HepG2 (cell line): ENCODE results near the gene CABP4. TPM values are rescaled to one million over a fixed set of nuclear protein-coding genes. Genes with fewer than 3 reads are reported as not detected.

Experiments
- ATF1 ChIP-seq: IDR thresholded peaks from 2 replicates; pipeline ENCODE4 v1.6.1; 2016; ENCODE audit warnings: mild to moderate bottlenecking, control low read depth
- BATF2 ChIP-seq: sonication (generic); formaldehyde crosslinking; IDR thresholded peaks from 2 replicates; pipeline ENCODE4 v1.8.0; 2022; ENCODE audit warnings: mild to moderate bottlenecking, missing genetic modification reagents, moderate library complexity
- DMAP1 ChIP-seq: IDR thresholded peaks from 2 replicates; pipeline ENCODE4 v1.6.1; 2016
- HOXA3 ChIP-seq: sonication (generic); formaldehyde crosslinking; IDR thresholded peaks from 2 replicates; pipeline ENCODE4 v1.5.0; 2020; ENCODE audit warnings: missing genetic modification reagents
- IRF2 ChIP-seq: IDR thresholded peaks from 2 replicates; pipeline ENCODE4 v1.6.1; 2018; ENCODE audit warnings: missing genetic modification reagents, missing compliant biosample characterization
- RNF2 ChIP-seq: fragments of 450-650 bp; conservative IDR thresholded peaks from 2 replicates; pipeline ENCODE4 v1.6.1; 2016; ENCODE audit warnings: low read depth
- SMC3 ChIP-seq: IDR thresholded peaks from 2 replicates; pipeline ENCODE4 v1.6.1; 2011; ENCODE audit warnings: low read length, improper control_type of control experiment
- SRSF1 ChIP-seq: fragments of 200-400 bp; formaldehyde crosslinking; optimal IDR thresholded peaks from 2 replicates; pipeline ENCODE3; 2017; ENCODE audit warnings: mild to moderate bottlenecking, low read depth, low read length, moderate library complexity
- TGIF2 ChIP-seq: IDR thresholded peaks from 2 replicates; pipeline ENCODE4 v1.6.1; 2016; ENCODE audit warnings: control low read depth, missing compliant biosample characterization
- ZNF333 ChIP-seq: sonication (generic); formaldehyde crosslinking; IDR thresholded peaks from 2 replicates; pipeline ENCODE4 v1.4.0; 2020; ENCODE audit warnings: mild to moderate bottlenecking, missing genetic modification reagents, borderline replicate concordance
- ZNF546 ChIP-seq: sonication (generic); formaldehyde crosslinking; conservative IDR thresholded peaks from 2 replicates; pipeline ENCODE4 v1.8.1; 2023; ENCODE audit warnings: mild to moderate bottlenecking, missing genetic modification reagents
- ZNF552 ChIP-seq: sonication (generic); formaldehyde crosslinking; IDR thresholded peaks from 2 replicates; pipeline ENCODE4 v1.9.0; 2022; ENCODE audit warnings: missing genetic modification reagents, mild to moderate bottlenecking, borderline replicate concordance
- ZNF766 ChIP-seq: sonication (generic); formaldehyde crosslinking; IDR thresholded peaks from 2 replicates; pipeline ENCODE4 v1.5.0; 2020; ENCODE audit warnings: missing genetic modification reagents, borderline replicate concordance
- ZNF782 ChIP-seq: sonication (generic); formaldehyde crosslinking; IDR thresholded peaks from 2 replicates; pipeline ENCODE4 v1.4.0; 2020; ENCODE audit warnings: missing genetic modification reagents, mild to moderate bottlenecking, borderline replicate concordance
- ZSCAN21 ChIP-seq: sonication (generic); formaldehyde crosslinking; IDR thresholded peaks from 2 replicates; pipeline ENCODE4 v1.8.0; 2022; ENCODE audit warnings: mild to moderate bottlenecking, missing genetic modification reagents, moderate library complexity, borderline replicate concordance
- ZSCAN31 ChIP-seq: sonication (generic); formaldehyde crosslinking; IDR thresholded peaks from 2 replicates; pipeline ENCODE4 v1.5.0; 2020; ENCODE audit warnings: low read depth, mild to moderate bottlenecking, missing genetic modification reagents
- polyA plus RNA-seq, 8 experiments: library from polyadenylated mRNA; depleted of rRNA in 3 of 8; stranded (reverse) in 7 of 8; unstranded in 1 of 8; fragments of >200 nt; fragmentation: Illumina TruSeq in 4 of 8; extraction: Trizol in 4 of 8; gene quantifications; 2 replicates each; pipeline versions ENCODE4 v1.2.1 to v1.2.3, GENCODE V29; 2011 to 2016; ENCODE audit warnings: low read depth in 4 of 8, missing spikeins in 1 of 8, mixed read lengths in 1 of 8; ENCODE audit not compliant: insufficient read depth in 1 of 8
- total RNA-seq, 5 experiments: library from RNA; depleted of rRNA; stranded (reverse); fragments of >200 nt; fragmentation: Illumina TruSeq; extraction: Trizol; gene quantifications; 2 replicates each; pipeline ENCODE4 v1.2.3, GENCODE V29; 2016; ENCODE audit warnings: low read depth in 1 of 5
- TF ChIP-seq, protein P1 (sequence below): sonication (generic); formaldehyde crosslinking; IDR thresholded peaks from 2 replicates; pipeline ENCODE4 v1.8.1; 2023; ENCODE audit warnings: mild to moderate bottlenecking, inconsistent platforms, moderate library complexity, missing genetic modification reagents, borderline replicate concordance
- TF ChIP-seq, protein P2 (sequence below): sonication (generic); formaldehyde crosslinking; IDR thresholded peaks from 2 replicates; pipeline ENCODE4 v1.8.1; 2023; ENCODE audit warnings: mild to moderate bottlenecking, moderate library complexity, missing genetic modification reagents
- TF ChIP-seq, protein P3 (sequence below): sonication (generic); formaldehyde crosslinking; IDR thresholded peaks from 2 replicates; pipeline ENCODE4 v1.4.0; 2020; ENCODE audit warnings: missing genetic modification reagents, borderline replicate concordance
- TF ChIP-seq, protein P4 (sequence below): sonication (generic); formaldehyde crosslinking; IDR thresholded peaks from 2 replicates; pipeline ENCODE4 v1.4.0; 2020; ENCODE audit warnings: mild to moderate bottlenecking, missing genetic modification reagents
- TF ChIP-seq, protein P5 (sequence below): sonication (generic); formaldehyde crosslinking; IDR thresholded peaks from 2 replicates; pipeline ENCODE4 v1.4.0; 2020; ENCODE audit warnings: missing genetic modification reagents

The CABP4 gene
- total and polyA plus RNA-seq, 2 of the 13 experiments (the other 11 are each of a cell fraction or from before 2014, with no cell fraction given) = not detected

- no peak for TF ChIP-seq BATF2 (CRISPR knock-in tag)
- TF ChIP-seq ZNF782 (CRISPR knock-in tag) = 0 out of 2 replicates have a peak, but pooled peaks have one; percentile 13
- TF ChIP-seq SMC3 = no peak
- peak; percentile 88 for TF ChIP-seq DMAP1 (CRISPR knock-in tag)
- peak; percentile 70 for TF ChIP-seq SRSF1
- no peak for TF ChIP-seq ZNF333 (CRISPR knock-in tag)
- TF ChIP-seq TGIF2 (CRISPR knock-in tag) = 0 out of 2 replicates have a peak, but pooled peaks have one; percentile 60
- TF ChIP-seq, protein P1, sequence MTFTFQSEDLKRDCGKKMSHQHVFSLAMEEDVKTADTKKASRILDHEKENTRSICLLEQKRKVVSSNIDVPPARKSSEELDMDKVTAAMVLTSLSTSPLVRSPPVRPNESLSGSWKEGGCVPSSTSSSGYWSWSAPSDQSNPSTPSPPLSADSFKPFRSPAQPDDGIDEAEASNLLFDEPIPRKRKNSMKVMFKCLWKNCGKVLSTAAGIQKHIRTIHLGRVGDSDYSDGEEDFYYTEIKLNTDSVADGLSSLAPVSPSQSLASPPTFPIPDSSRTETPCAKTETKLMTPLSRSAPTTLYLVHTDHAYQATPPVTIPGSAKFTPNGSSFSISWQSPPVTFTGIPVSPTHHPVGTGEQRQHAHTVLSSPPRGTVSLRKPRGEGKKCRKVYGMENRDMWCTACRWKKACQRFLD = no peak
- TF ChIP-seq ZNF552 = no peak
- TF ChIP-seq ATF1 (CRISPR knock-in tag) = peak; percentile 91
- no peak for TF ChIP-seq RNF2
- peak; percentile 73; the same call in 1 of the 2 replicates for TF ChIP-seq ZNF766 (CRISPR knock-in tag)
- TF ChIP-seq, protein P2, sequence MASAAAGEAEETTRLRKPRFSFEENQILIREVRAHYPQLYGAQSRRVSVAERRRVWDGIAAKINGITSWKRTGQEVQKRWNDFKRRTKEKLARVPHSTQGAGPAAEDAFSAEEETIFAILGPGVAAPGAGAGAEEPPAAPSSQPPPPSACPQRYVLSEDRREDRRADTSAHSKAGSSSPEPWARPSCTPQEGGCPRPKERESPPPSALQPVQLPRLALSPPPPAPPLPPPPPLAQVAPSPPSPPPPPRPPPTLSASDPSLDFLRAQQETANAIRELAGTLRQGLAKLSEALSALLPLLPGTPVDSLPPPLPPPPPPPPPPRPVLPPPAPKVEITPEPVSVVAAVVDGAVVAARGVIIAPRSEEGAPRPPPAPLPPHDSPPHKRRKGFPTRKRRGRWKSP (CRISPR knock-in tag) = peak; percentile 35; the same call in 1 of the 2 replicates
- peak; percentile 96 for TF ChIP-seq HOXA3 (CRISPR knock-in tag)
- TF ChIP-seq IRF2 (CRISPR knock-in tag) = peak; percentile 22; the same call in 1 of the 2 replicates
- peak; percentile 49; the same call in 1 of the 2 replicates for TF ChIP-seq ZSCAN31
- TF ChIP-seq, protein P3, sequence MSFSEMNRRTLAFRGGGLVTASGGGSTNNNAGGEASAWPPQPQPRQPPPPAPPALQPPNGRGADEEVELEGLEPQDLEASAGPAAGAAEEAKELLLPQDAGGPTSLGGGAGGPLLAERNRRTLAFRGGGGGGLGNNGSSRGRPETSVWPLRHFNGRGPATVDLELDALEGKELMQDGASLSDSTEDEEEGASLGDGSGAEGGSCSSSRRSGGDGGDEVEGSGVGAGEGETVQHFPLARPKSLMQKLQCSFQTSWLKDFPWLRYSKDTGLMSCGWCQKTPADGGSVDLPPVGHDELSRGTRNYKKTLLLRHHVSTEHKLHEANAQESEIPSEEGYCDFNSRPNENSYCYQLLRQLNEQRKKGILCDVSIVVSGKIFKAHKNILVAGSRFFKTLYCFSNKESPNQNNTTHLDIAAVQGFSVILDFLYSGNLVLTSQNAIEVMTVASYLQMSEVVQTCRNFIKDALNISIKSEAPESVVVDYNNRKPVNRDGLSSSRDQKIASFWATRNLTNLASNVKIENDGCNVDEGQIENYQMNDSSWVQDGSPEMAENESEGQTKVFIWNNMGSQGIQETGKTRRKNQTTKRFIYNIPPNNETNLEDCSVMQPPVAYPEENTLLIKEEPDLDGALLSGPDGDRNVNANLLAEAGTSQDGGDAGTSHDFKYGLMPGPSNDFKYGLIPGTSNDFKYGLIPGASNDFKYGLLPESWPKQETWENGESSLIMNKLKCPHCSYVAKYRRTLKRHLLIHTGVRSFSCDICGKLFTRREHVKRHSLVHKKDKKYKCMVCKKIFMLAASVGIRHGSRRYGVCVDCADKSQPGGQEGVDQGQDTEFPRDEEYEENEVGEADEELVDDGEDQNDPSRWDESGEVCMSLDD = peak; percentile 74; the same call in 1 of the 2 replicates
- TF ChIP-seq, protein P4, sequence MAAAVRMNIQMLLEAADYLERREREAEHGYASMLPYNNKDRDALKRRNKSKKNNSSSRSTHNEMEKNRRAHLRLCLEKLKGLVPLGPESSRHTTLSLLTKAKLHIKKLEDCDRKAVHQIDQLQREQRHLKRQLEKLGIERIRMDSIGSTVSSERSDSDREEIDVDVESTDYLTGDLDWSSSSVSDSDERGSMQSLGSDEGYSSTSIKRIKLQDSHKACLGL (CRISPR knock-in tag) = peak; percentile 66
- TF ChIP-seq, protein P5, sequence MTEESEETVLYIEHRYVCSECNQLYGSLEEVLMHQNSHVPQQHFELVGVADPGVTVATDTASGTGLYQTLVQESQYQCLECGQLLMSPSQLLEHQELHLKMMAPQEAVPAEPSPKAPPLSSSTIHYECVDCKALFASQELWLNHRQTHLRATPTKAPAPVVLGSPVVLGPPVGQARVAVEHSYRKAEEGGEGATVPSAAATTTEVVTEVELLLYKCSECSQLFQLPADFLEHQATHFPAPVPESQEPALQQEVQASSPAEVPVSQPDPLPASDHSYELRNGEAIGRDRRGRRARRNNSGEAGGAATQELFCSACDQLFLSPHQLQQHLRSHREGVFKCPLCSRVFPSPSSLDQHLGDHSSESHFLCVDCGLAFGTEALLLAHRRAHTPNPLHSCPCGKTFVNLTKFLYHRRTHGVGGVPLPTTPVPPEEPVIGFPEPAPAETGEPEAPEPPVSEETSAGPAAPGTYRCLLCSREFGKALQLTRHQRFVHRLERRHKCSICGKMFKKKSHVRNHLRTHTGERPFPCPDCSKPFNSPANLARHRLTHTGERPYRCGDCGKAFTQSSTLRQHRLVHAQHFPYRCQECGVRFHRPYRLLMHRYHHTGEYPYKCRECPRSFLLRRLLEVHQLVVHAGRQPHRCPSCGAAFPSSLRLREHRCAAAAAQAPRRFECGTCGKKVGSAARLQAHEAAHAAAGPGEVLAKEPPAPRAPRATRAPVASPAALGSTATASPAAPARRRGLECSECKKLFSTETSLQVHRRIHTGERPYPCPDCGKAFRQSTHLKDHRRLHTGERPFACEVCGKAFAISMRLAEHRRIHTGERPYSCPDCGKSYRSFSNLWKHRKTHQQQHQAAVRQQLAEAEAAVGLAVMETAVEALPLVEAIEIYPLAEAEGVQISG (CRISPR knock-in tag) = peak; percentile 72
- peak; percentile 92 for TF ChIP-seq ZNF546 (CRISPR knock-in tag)
- TF ChIP-seq ZSCAN21 (CRISPR knock-in tag) = 0 out of 2 replicates have a peak, but pooled peaks have one; percentile 7
These were observed 53.5 kb downstream of the CABP4 start (continued) for GRCh38 chr11:67508486-67509121.
